ENCODE results near the gene RCAN3. TPM values are rescaled to one million over a fixed set of nuclear protein-coding genes. Genes with fewer than 3 reads are reported as not detected.
A peak's percentile ranks its signal among the peaks of the same experiment; 100 is the strongest.

Gene RCAN3
- total and polyA plus RNA-seq, 10 of the 15 experiments (the other 5 are each of a cell fraction or from before 2014, with no cell fraction given): 0.02 to 0.46 (median 0.06) TPM; not detected in 3

DNA sequence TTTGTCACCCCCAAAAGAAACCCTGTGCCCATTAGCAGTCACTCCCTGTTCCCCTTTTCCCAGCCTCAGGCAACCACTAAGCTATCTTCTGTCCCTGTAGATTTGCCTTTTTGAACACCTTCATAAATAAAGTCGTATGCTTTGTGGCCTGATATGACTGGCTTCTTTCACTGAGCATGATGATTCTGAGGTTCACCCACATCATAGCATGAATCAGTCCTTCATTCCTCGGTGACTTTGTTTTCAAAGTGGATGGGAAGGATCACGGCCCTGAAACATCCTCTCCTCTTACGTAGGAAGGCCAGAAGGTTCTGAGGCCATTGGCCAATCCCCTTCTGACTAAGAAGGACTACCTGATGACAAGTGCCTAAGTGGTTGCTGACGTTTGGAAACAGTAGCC is 48.0 kb upstream of the RCAN3 start (continued):
- TF ChIP-seq, protein P1, sequence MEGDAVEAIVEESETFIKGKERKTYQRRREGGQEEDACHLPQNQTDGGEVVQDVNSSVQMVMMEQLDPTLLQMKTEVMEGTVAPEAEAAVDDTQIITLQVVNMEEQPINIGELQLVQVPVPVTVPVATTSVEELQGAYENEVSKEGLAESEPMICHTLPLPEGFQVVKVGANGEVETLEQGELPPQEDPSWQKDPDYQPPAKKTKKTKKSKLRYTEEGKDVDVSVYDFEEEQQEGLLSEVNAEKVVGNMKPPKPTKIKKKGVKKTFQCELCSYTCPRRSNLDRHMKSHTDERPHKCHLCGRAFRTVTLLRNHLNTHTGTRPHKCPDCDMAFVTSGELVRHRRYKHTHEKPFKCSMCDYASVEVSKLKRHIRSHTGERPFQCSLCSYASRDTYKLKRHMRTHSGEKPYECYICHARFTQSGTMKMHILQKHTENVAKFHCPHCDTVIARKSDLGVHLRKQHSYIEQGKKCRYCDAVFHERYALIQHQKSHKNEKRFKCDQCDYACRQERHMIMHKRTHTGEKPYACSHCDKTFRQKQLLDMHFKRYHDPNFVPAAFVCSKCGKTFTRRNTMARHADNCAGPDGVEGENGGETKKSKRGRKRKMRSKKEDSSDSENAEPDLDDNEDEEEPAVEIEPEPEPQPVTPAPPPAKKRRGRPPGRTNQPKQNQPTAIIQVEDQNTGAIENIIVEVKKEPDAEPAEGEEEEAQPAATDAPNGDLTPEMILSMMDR (IDR thresholded peaks at IDR 0.05 in 2 of 3, conservative IDR thresholded peaks at IDR 0.05 in 1 of 3; ENCODE audit: control insufficient read depth in 2 of 3, extremely low read depth in 1 of 3, insufficient read depth in 1 of 3, low read depth in 3 of 3, low read length in 3 of 3): no peak
- TF ChIP-seq MTA2 (IDR thresholded peaks at IDR 0.05; ENCODE audit: low read depth): peak; percentile 52; the same call in 1 of the 2 replicates

DNA sequence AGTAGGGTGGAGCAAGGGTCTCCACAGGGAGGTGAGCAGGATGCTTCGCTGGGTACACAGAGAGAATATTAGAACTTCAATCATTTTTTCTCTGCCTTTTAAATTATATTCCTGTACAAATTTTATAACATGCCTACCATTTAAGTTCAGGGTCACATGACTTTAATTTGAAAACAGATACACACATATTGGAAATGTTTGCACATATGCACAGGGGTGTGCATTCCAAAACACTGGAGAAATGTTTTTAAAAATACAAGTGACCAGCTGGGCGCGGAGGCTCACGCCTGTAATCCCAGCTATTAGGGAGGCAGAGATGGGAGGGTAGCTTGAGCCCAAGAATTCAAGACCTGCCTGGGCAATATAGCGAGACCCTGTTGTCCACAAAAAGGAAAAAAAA is 47.4 kb upstream of the RCAN3 start:
- Histone ChIP-seq H3K4me2 (ENCODE audit: control insufficient read depth, insufficient read depth) (no peak overlapping the region), H3K36me3 (ENCODE audit: control insufficient read depth in 2 of 2, insufficient read depth in 2 of 2, low read length in 1 of 2) (peaks cover 0 to 5% of the 10 kb centered on the region in 2 experiments; a peak in 3 of 4 replicates), H2AFZ (ENCODE audit: control insufficient read depth, low read depth, low read length) (no peak overlapping the region), H3K27ac (ENCODE audit: control insufficient read depth, insufficient read depth) (no peak overlapping the region), H3K4me1 (ENCODE audit: control insufficient read depth, insufficient read depth, low read length) (0 out of 2 replicates have a peak, but pooled peaks cover 3% of the 10 kb centered on the region), H4K20me1 (ENCODE audit: control insufficient read depth, insufficient read depth) (no peaks in the 10 kb centered on the region), H3K9ac (ENCODE audit: control insufficient read depth, insufficient read depth, low read length) (no peak overlapping the region), H3K9me3 (replicated peaks; ENCODE audit: control insufficient read depth, insufficient read depth, low read length) (no peaks in the 10 kb centered on the region; the same call in 2 of the 3 replicates), H3K79me2 (ENCODE audit: control insufficient read depth, insufficient read depth, low read length) (no peaks in the 10 kb centered on the region), H3K4me3 (no peak overlapping the region), H3K27me3 (replicated peaks in 1 of 2; ENCODE audit: control insufficient read depth in 2 of 2, insufficient read depth in 2 of 2, low read length in 1 of 2) (no peaks in the 10 kb centered on the region)
- ChIA-PET SMC1A (ENCODE audit: uncharacterized antibody, unreplicated experiment) (no interaction called here), POLR2A (no interaction called here), RAD21 (ENCODE audit: unreplicated experiment) (no interaction called here), CTCF (interaction anchor here (0.7 kb wide), 1 partner anchor 64 kb away, joined by 4 read pairs; no protein-coding TSS in a partner anchor)
- ATAC-seq: no peak
- intact Hi-C loops (cut with micrococcal nuclease; ENCODE audit: unreplicated experiment) (no loop called here), in situ Hi-C loops (cut with MboI) (no loop called here)
- FAIRE-seq: no peak
- TF ChIP-seq NFYB (IDR thresholded peaks at IDR 0.05; ENCODE audit: insufficient read depth, low read depth, low read length): no peak
- TF ChIP-seq IRF4 (IDR thresholded peaks at IDR 0.05; ENCODE audit: low read depth, low read length): no peak
- TF ChIP-seq MEF2B (IDR thresholded peaks at IDR 0.05; ENCODE audit: partially characterized antibody, poor library complexity, severe bottlenecking): no peak
- TF ChIP-seq CBX5 (IDR thresholded peaks at IDR 0.05; ENCODE audit: low read depth): no peak
- TF ChIP-seq FOXK2 (IDR thresholded peaks at IDR 0.05): no peak
- TF ChIP-seq SMARCA5 (IDR thresholded peaks at IDR 0.05): no peak
- no peak for TF ChIP-seq RAD21 (IDR thresholded peaks at IDR 0.05; ENCODE audit: insufficient read depth, low read depth, low read length)
- TF ChIP-seq, protein P2, sequence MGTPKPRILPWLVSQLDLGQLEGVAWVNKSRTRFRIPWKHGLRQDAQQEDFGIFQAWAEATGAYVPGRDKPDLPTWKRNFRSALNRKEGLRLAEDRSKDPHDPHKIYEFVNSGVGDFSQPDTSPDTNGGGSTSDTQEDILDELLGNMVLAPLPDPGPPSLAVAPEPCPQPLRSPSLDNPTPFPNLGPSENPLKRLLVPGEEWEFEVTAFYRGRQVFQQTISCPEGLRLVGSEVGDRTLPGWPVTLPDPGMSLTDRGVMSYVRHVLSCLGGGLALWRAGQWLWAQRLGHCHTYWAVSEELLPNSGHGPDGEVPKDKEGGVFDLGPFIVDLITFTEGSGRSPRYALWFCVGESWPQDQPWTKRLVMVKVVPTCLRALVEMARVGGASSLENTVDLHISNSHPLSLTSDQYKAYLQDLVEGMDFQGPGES (IDR thresholded peaks at IDR 0.05): no peak
- no peak for TF ChIP-seq RFX5 (IDR thresholded peaks at IDR 0.05; ENCODE audit: low read depth, low read length)
- no peak for TF ChIP-seq JUNB (IDR thresholded peaks at IDR 0.05)
- WGBS (ENCODE audit: insufficient coverage, insufficient replicate concordance, low lambda C conversion rate, missing lambda C conversion rate): 97% methylated on average over 5 of the region's 5 CpGs
- BruUV-seq (replicated peaks): no TSS peak
- no peak for DNase-seq (ENCODE audit: low read depth, low spot score)

Measured in GM12878 (cell line).